Osteocyte (in vitro differentiated cells): ENCODE data around the gene TSC22D1. TPM values are rescaled to one million over a fixed set of nuclear protein-coding genes. Genes with fewer than 3 reads are reported as not detected.
A peak's percentile ranks its signal among the peaks of the same experiment; 100 is the strongest.

Experiments used
- DNase-seq: peaks from one replicate; pipeline ENCODE4 v3.0.0; 2021; ENCODE audit warnings: mixed read lengths; ENCODE audit not compliant: unreplicated experiment; ENCODE audit errors: extremely low spot score
- H3K27ac Mint-ChIP-seq: one replicate; pipeline ENCODE4 v1.8.0; 2021; ENCODE audit warnings: mild to moderate bottlenecking, mixed read lengths; ENCODE audit not compliant: unreplicated experiment
- H3K27me3 Mint-ChIP-seq: one replicate; pipeline ENCODE4 v1.8.0; 2021; ENCODE audit warnings: mixed read lengths; ENCODE audit not compliant: unreplicated experiment
- H3K36me3 Mint-ChIP-seq: one replicate; pipeline ENCODE4 v1.8.0; 2021; ENCODE audit warnings: mixed read lengths; ENCODE audit not compliant: unreplicated experiment
- H3K4me1 Mint-ChIP-seq: one replicate; pipeline ENCODE4 v1.8.0; 2021; ENCODE audit warnings: mixed read lengths; ENCODE audit not compliant: unreplicated experiment
- H3K4me3 Mint-ChIP-seq: one replicate; pipeline ENCODE4 v1.8.0; 2021; ENCODE audit warnings: mild to moderate bottlenecking, moderate library complexity, mixed read lengths; ENCODE audit not compliant: unreplicated experiment
- H3K9me3 Mint-ChIP-seq: one replicate; pipeline ENCODE4 v1.8.0; 2021; ENCODE audit warnings: mixed read lengths; ENCODE audit not compliant: unreplicated experiment
- total RNA-seq: library from RNA; stranded (reverse); gene quantifications from 2 replicates; pipeline ENCODE4 v1.2.1, GENCODE V29; 2021
- TF ChIP-seq, protein P1 (sequence below): fragments of 200-600 bp; sonication (generic); IDR thresholded peaks from 2 replicates; pipeline ENCODE4 v1.5.0; 2021; ENCODE audit warnings: antibody characterized with exemption, mild to moderate bottlenecking, moderate library complexity

Gene TSC22D1
- total RNA-seq, 1 donor from 2014 or later: 118 TPM

- no peaks in the 10 kb centered on the region for H3K9me3 Mint-ChIP-seq
- H3K27me3 Mint-ChIP-seq: peaks cover 7% of the 10 kb centered on the region
- no peak overlapping the region for H3K4me3 Mint-ChIP-seq
- no peak overlapping the region for H3K27ac Mint-ChIP-seq
- TF ChIP-seq, protein P1, sequence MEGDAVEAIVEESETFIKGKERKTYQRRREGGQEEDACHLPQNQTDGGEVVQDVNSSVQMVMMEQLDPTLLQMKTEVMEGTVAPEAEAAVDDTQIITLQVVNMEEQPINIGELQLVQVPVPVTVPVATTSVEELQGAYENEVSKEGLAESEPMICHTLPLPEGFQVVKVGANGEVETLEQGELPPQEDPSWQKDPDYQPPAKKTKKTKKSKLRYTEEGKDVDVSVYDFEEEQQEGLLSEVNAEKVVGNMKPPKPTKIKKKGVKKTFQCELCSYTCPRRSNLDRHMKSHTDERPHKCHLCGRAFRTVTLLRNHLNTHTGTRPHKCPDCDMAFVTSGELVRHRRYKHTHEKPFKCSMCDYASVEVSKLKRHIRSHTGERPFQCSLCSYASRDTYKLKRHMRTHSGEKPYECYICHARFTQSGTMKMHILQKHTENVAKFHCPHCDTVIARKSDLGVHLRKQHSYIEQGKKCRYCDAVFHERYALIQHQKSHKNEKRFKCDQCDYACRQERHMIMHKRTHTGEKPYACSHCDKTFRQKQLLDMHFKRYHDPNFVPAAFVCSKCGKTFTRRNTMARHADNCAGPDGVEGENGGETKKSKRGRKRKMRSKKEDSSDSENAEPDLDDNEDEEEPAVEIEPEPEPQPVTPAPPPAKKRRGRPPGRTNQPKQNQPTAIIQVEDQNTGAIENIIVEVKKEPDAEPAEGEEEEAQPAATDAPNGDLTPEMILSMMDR: peak; percentile 19
- H3K36me3 Mint-ChIP-seq: no peaks in the 10 kb centered on the region
- DNase-seq: no peak
- peaks cover 3% of the 10 kb centered on the region for H3K4me1 Mint-ChIP-seq
These were observed 165.7 kb downstream of the TSC22D1 start for GRCh38 chr13:44410328-44410859.

- H3K27ac Mint-ChIP-seq: no peak overlapping the region
- TF ChIP-seq, protein P1: no peak
- H3K4me1 Mint-ChIP-seq: peaks cover 3% of the 10 kb centered on the region
- H3K27me3 Mint-ChIP-seq: peaks cover 9% of the 10 kb centered on the region
- no peak overlapping the region for H3K4me3 Mint-ChIP-seq
- DNase-seq: no peak
- H3K36me3 Mint-ChIP-seq: no peaks in the 10 kb centered on the region
- no peaks in the 10 kb centered on the region for H3K9me3 Mint-ChIP-seq
These were observed 166.5 kb downstream of the TSC22D1 start for GRCh38 chr13:44409595-44409994.

GRCh38 chr13:44407891-44408290 is 168.2 kb downstream of the TSC22D1 start:
- no peaks in the 10 kb centered on the region for H3K9me3 Mint-ChIP-seq

GRCh38 chr13:44407379-44407778 is 168.8 kb downstream of the TSC22D1 start:
- Mint-ChIP-seq H3K27ac (no peak overlapping the region), H3K4me3 (no peak overlapping the region), H3K9me3 (no peaks in the 10 kb centered on the region), H3K4me1 (peaks cover 6% of the 10 kb centered on the region), H3K36me3 (no peaks in the 10 kb centered on the region), H3K27me3 (peaks cover 11% of the 10 kb centered on the region)
- TF ChIP-seq, protein P1: no peak
- no peak for DNase-seq

More at GRCh38 chr13:44407891-44408290, 168.2 kb downstream of the TSC22D1 start:
- DNase-seq: no peak
- TF ChIP-seq, protein P1: no peak
- H3K27ac Mint-ChIP-seq: no peak overlapping the region
- H3K27me3 Mint-ChIP-seq: peaks cover 11% of the 10 kb centered on the region
- H3K4me1 Mint-ChIP-seq: peaks cover 6% of the 10 kb centered on the region
- no peak overlapping the region for H3K4me3 Mint-ChIP-seq
- H3K36me3 Mint-ChIP-seq: no peaks in the 10 kb centered on the region

- Mint-ChIP-seq H3K4me1 (peaks cover 6% of the 10 kb centered on the region), H3K36me3 (no peaks in the 10 kb centered on the region), H3K4me3 (no peak overlapping the region), H3K27ac (no peak overlapping the region), H3K27me3 (peaks cover 11% of the 10 kb centered on the region), H3K9me3 (no peaks in the 10 kb centered on the region)
- TF ChIP-seq, protein P1: no peak
- DNase-seq: no peak
These were observed 169.5 kb downstream of the TSC22D1 start for GRCh38 chr13:44406617-44407016.
